Transverse colon (tissue), 4 donors: Measurements from ENCODE around the gene TOM1L2.

Source experiments
- CTCF ChIP-seq, 5 experiments: fragments of 200-600 bp in 3 of 5; fragments of 450-650 bp in 2 of 5; sonication (generic) in 3 of 5; IDR thresholded peaks; 1 replicate in 2 of 5; 2 replicates in 3 of 5; pipeline ENCODE4 v1.5.1; 2016 to 2017; ENCODE audit warnings: antibody characterized with exemption in 5 of 5, inconsistent platforms in 3 of 5, mild to moderate bottlenecking in 2 of 5, moderate library complexity in 1 of 5
- POLR2A ChIP-seq: fragments of 450-650 bp; IDR thresholded peaks from one replicate; pipeline ENCODE4 v1.6.1; 2016; ENCODE audit warnings: antibody characterized with exemption, mild to moderate bottlenecking, moderate library complexity
- POLR2AphosphoS5 ChIP-seq, 3 donors: sonication (generic); formaldehyde crosslinking; IDR thresholded peaks; one replicate each; pipeline ENCODE4 v1.6.1; 2016; ENCODE audit warnings: antibody characterized with exemption in 3 of 3

DNA sequence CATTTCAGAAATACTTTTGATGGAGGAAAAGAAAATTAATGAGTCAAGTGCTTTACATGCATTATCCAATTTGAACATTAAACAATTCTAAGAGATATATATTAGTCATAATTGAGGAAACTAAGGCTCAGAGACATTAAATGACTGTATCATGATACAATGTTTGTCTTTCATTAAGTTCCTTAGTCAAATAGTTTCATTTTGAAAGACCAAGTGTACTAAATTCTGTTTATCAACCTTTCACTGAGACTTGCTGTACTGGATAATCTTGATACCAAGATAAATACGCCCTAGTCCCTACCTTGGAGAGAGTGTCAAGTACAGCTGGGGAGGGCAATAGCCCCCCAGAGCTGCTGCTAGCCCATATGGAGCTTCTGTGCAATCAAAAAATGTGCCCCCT is 24.2 kb downstream of the TOM1L2 start:
- TF ChIP-seq POLR2A: no peak
- TF ChIP-seq CTCF (IDR thresholded peaks at IDR 0.05): no peak
- no peak for TF ChIP-seq POLR2AphosphoS5 (IDR thresholded peaks at IDR 0.05)
